ENCODE data around the gene GABPB1.
"Not testable (repeated sequence)": the region's sequence is repeated elsewhere in the genome, so short reads cannot be mapped to it uniquely, and the experiment has no call there.

The GABPB1 gene

DNA sequence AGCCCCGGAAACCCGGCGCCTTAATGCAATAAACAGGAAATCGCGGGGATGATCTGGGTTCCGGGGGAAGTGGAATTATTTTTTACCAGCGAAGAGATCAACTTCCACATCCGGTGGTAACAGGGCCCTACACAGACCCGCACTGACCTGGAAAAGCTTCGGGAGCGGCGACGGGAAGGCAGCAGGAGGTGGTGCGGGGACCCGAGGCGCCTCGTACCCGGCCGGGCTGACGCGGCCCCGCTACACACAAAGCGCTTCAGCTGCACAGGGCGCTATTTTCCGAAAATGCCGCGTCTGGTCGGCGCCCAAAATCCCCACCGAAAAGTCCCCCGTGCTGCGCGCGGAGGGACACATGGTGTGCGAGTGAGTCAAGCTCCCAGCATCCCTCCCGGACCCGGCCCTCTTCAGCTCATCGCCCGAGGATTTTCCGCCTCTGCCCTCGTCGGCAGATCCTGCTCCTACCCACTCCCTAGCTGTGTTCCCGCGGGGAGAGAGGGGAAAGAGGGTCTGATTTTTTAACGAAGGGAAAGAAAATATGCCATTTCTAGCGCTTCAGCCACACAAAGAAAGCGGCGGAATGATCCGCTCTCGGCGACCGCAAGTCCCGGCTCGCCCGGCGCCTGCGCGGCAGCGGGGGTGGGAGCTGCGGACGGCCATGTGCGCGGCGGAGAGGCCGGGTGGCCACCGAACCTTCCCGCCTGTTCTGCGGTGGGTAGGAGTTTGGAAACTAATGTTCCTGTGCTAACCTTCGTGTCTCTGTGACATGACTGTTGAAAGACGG is at the start of gene GABPB1:
Gene GABPB1 (minus strand): TSS at position 361 of the 781 bp plus-strand sequence. CDS start 45,400 bp downstream, outside the sequence.
- FAIRE-seq, result no peak

GRCh38 chr15:50391561-50391960 is 36.6 kb upstream of the GABPB1 start:
- FAIRE-seq, result not testable (repeated sequence)

DNA sequence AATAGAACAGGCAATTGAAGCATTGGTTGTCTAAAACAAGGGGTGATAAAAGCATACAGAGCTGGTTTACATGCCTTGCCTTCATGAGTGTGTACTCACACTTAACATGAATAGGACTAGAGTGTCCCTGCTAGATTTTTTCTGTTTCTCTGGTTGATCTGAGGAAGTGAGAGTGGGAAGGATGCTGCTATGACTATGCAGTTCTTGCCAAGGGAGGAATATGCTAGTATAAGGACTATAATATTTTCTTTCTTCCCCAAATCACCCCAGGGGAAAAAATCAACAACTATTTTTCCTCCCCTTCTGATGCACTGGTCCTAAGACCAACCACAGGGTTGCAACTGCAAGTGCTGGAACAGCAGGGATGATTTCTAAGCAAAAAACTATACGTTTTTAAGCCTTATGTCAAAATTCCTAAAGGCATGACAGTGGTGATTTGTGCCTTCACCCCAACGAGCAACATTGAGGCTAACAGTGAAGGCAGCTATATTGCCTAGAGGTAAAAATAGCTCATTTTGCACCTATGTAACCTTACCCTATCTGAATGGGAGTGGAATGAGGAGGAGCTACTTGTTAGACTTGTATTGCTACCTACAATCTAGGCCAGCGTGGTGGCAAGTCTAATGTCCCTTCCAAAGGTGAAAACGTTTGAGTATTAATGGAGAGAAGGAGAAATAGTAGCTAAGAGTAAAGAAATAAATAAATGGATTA is 35.7 kb upstream of the GABPB1 start:
- no peak for FAIRE-seq

- FAIRE-seq, result not testable (repeated sequence)
Measured at GRCh38 chr15:50382408-50382807, 27.4 kb upstream of the GABPB1 start.

DNA sequence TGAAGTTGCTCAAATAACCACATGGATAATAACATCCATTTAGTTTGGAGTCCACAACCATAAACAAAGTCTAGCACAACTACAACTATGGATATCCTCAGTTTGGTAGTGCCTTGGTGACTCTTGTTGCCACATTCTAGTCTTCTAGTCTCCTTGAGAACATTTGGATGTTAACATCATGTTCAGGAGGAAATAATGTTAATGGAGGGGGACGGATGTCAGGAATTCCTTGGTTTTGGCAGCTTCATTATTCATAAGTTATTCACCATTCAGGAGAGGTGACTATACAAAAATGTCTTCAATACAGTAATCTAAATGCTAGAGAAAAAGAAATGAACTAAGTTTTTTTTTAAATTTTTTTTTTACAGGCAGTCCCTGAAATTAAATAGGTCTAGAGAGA is 26.4 kb upstream of the GABPB1 start:
- FAIRE-seq, result no peak

DNA sequence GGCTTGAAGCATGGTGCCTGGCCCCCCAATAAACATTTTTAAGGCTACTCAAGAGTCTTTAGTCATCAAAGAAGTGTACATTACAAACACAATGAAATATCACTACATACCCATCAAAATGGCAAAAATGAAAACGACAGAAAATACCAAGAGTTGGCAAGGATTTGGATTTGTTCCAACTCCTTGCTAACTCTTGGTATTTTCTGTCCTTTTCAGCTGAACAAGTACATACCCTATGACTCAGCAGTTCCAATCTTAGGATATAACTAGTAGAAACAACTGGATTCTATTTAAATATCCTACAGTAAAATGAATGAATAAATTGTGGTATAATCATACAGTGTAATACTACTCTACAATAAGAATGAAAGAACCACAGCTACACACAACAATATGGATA is 25.1 kb upstream of the GABPB1 start:
- FAIRE-seq, result no peak

GRCh38 chr15:50379413-50379812 is 24.4 kb upstream of the GABPB1 start:
- not testable (repeated sequence) for FAIRE-seq

DNA sequence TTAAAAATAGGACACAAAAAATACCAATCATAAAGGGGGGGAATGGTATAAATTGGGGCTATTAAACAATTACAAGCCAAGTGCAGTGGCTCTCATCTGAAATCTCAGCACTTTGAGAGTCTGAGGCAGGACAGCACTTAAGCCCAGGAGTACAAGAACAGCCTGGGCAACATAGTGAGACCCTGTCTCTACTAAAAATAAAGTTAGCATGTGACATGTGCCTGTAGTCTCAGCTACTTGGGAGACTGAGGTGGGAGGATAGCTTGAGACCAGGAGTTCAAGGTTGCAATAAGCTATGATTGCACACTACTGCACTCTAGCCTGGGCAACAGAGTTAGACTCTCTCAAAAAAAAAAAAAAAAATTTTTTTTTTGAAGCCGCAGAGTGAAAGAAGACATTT is 23.8 kb upstream of the GABPB1 start:
- FAIRE-seq, result no peak

- no peak for FAIRE-seq
Measured at GRCh38 chr15:50377867-50378751, 23.1 kb upstream of the GABPB1 start.

GRCh38 chr15:50369564-50369963 is 14.6 kb upstream of the GABPB1 start:
- FAIRE-seq, result not testable (repeated sequence)

- FAIRE-seq, result no peak
Measured at GRCh38 chr15:50365971-50366370, 11.0 kb upstream of the GABPB1 start.

DNA sequence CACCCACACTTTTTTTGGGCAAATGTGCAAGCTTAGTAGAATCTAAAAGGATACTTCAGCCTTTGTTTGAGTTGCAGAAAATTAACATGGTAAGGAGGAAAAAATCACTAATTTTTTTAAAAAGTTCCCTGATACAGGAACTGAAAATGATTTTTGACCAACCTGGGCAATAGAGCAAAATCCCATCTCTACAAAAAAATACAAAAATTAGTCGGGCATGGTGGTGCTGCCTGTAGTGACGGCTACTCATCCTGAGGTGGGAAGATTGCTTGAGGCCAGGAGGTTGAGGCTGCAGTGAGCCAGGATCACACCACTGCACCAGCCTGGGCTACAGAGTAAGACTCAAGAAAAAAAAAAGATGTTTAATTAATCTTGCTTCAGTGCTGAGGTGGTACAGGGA is 10.6 kb upstream of the GABPB1 start:
- no peak for FAIRE-seq

GRCh38 chr15:50363612-50364011 is 8.6 kb upstream of the GABPB1 start:
- FAIRE-seq, result no peak

GRCh38 chr15:50361756-50362155 is 6.8 kb upstream of the GABPB1 start:
- FAIRE-seq, result no peak

DNA sequence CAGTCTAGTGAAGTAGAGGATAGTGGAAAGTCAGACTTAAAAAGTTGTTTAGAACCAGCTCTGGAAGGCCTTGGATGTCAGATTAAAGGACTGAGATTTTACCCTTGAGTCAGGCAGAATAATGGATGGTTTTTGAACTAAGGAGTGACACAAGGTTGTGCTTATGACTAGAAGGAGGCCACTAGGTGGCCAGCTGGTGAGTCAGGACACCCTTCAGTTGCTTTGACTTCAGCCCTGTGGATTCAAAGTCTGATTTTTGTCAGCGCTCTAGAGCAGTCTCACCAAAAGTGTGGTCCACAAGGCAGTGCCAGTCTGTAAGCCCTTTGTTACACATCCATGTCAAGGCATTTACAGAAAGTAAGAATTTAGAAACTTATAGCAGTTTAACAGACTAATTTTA is 3.8 kb upstream of the GABPB1 start:
- no peak for FAIRE-seq

- FAIRE-seq, result no peak
Measured at GRCh38 chr15:50355980-50356379, 982 bp upstream of the GABPB1 start.

DNA sequence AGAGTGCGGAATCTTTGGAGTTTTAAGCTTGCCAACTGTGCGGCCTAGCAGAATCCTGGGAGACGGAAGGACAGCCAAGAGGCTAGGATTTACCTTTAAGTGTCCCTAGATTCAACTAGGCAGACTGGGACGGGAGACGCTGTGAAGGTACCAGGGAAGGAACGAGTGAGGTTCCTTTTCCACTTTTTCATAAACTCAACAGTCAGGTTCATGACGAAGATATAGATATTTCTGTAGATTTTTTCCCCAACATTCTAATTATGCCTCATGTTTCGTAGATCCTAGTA is 564 bp upstream of the GABPB1 start:
- no peak for FAIRE-seq

DNA sequence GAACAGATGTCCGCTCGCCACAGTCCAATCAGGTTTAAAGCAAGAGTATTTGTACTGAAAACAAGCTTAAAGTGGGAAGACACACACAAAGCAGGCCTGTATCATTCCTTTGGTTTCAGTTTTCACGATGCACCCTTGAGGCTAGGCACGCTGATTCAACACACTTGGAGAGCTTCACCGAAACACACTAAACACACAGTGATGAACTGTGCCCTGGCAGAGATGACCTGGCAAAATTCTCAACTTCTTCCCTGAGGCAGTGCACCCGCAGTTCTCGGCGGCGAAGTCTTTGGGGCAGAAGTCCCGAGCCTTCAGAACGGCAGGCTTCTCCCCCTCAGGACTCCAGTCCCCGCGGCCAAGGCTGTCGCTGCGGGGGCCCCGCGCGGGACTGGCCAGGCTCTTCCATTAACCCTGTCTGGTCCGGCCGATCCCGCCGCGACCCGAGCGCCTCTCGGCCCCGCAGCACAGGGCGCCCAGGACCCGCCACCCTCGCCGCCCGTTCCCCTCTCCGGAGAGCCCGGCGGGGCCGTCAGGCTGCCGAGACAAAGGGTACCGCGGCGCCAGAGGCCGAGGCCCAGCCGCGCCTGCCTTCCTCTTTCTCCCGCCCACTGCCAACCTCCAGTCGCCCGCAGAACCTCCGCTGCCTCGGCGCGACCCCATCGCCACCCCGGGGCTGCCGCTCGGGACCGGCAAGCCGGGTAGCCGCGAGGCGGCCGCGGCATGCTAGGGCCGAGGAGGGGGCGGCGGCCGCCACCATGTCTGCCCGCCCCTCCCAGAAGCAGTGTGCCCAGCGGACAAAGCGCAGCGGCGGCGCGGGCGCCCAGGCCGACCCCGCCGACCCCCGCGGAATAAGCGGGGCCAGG is 792 bp downstream of the GABPB1 start:
- FAIRE-seq, result no peak

DNA sequence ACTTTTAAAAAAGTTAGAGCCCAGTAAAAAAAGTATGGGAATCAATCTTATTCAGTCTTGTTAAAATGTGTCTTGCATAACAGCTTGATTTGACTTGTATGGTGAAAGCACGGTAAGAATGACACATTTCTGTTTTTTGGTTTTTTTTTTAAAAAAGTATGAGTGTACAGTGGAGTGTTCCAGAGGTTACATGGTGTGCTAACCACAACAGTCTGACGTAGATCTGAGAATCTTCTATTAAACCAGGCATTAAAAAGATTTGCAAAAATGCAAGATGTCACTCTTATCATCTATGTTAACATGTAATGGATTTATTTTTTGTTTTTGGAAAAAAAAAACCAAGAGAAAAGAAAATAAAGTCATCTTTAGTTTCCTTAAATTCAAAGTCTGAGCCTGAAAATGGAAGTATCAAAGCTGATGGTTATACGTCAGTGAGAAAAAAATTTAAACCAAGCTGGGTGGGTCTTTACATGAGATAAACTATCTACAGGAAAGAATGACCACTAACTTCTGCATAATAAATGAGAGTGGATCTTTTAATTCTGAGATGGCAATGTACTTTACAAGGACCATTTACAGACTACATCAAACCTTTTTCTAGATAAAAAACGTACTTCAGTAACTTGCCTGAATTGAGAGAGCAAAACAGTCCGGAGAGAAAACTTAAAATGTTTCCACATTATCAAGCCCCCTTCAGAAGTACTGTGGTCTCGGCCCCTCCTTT is 1.6 kb downstream of the GABPB1 start:
- FAIRE-seq, result no peak

DNA sequence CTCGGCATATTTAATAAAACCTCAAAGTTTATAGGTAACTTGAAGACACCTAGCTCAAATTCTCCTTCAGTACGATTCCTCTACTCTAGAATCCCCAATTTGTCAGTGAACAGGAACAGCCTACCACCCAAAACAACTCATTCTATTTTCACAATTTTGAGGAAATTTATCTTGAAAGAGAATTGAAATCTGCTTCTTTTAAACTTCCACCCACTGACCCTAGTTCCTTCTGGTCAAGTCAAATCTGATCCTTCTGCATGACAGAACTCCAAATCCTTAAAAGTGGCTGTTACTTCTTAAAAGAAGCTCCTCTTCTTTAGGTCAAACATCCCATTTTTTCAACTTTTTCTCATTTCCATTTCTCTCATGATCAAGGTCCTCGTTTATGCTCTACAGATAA is 4.4 kb downstream of the GABPB1 start:
- no peak for FAIRE-seq

DNA sequence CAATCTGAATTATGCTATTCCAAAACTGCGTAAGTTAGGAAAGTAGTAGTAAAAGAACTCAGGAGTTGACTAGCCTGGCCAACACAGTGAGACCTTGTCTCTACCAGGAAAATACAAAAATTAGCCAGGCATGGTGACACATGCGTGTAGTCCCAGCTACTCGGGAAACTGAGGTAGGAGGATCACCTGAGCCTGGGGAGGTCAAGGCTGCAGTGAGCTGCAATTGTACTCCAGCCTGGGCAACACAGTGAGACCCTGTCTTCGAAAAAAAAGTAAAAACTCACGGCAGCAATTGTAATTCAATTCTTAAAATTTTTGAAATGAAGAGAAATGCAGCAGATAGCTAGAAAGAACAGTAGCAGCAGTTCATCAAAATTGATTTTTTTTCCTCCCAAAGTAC is 9.7 kb downstream of the GABPB1 start:
- FAIRE-seq, result no peak

DNA sequence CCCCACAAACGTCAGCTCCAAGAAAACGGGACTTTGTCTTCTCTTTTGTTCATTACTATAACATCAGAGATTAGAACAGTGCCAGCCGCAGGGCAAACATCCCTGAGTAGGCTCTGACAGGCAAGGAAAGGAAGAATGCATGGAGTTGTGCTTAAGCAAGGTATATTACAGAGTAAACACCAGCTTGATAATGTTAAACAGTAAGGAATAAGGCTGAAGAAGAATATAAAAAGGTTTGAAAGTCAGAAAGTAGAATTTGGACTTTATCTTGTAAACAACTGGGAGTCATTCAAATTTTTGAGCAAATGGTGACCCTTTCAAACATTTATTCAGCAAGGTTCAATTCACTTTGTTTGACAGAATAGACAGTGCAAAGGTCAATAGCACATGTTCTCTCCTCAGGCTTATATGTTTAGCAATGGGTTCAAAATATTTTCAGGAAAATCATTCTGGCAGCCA is 11.0 kb downstream of the GABPB1 start:
- FAIRE-seq, result no peak

Measured in colon (tissue), 2 donors.